HepG2 (cell line): ENCODE results near the gene EPHA6. TPM values are rescaled to one million over a fixed set of nuclear protein-coding genes. Genes with fewer than 3 reads are reported as not detected.

Experiments used
- AHR ChIP-seq: IDR thresholded peaks from 2 replicates; pipeline ENCODE4 v1.6.1; 2018; ENCODE audit warnings: missing genetic modification reagents, missing compliant biosample characterization
- HIVEP1 ChIP-seq: sonication (generic); formaldehyde crosslinking; IDR thresholded peaks from 2 replicates; pipeline ENCODE4 v1.4.0; 2020; ENCODE audit warnings: mild to moderate bottlenecking, missing genetic modification reagents
- KMT2B ChIP-seq: IDR thresholded peaks from 2 replicates; pipeline ENCODE4 v1.6.1; 2016; ENCODE audit warnings: missing genetic modification reagents, missing compliant biosample characterization
- NFYC ChIP-seq: IDR thresholded peaks from 2 replicates; pipeline ENCODE4 v1.6.1; 2016; ENCODE audit warnings: missing genetic modification reagents, missing compliant biosample characterization
- POGZ ChIP-seq: sonication (generic); formaldehyde crosslinking; IDR thresholded peaks from 2 replicates; pipeline ENCODE4 v1.4.0; 2020; ENCODE audit warnings: mild to moderate bottlenecking, missing genetic modification reagents
- RCOR2 ChIP-seq: IDR thresholded peaks from 2 replicates; pipeline ENCODE4 v1.6.1; 2016; ENCODE audit warnings: missing biosample characterization, missing genetic modification reagents
- RERE ChIP-seq: IDR thresholded peaks from 2 replicates; pipeline ENCODE4 v1.6.1; 2016; ENCODE audit warnings: low read depth, missing genetic modification reagents, missing compliant biosample characterization
- SNAPC2 ChIP-seq: sonication (generic); formaldehyde crosslinking; IDR thresholded peaks from 2 replicates; pipeline ENCODE4 v1.8.1; 2022; ENCODE audit warnings: mild to moderate bottlenecking, missing genetic modification reagents
- SRSF9 ChIP-seq: fragments of 200-400 bp; formaldehyde crosslinking; IDR thresholded peaks from 2 replicates; pipeline ENCODE4 v1.6.1; 2018; ENCODE audit warnings: borderline replicate concordance, mild to moderate bottlenecking, low read depth, low read length; ENCODE audit not compliant: insufficient read depth, poor library complexity, severe bottlenecking
- ZNF317 ChIP-seq: sonication (generic); formaldehyde crosslinking; IDR thresholded peaks from 2 replicates; pipeline ENCODE4 v1.5.0; 2020; ENCODE audit warnings: mild to moderate bottlenecking, missing genetic modification reagents
- ZNF432 ChIP-seq: sonication (generic); formaldehyde crosslinking; IDR thresholded peaks from 2 replicates; pipeline ENCODE4 v1.5.0; 2020; ENCODE audit warnings: missing genetic modification reagents, mild to moderate bottlenecking, borderline replicate concordance
- ZNF549 ChIP-seq: sonication (generic); formaldehyde crosslinking; IDR thresholded peaks from 2 replicates; pipeline ENCODE4 v1.5.0; 2020; ENCODE audit warnings: missing genetic modification reagents
- ZNF589 ChIP-seq: sonication (generic); formaldehyde crosslinking; conservative IDR thresholded peaks from 2 replicates; pipeline ENCODE4 v1.8.0; 2022; ENCODE audit warnings: mild to moderate bottlenecking, moderate library complexity, missing genetic modification reagents
- polyA plus RNA-seq, 8 experiments: library from polyadenylated mRNA; depleted of rRNA in 3 of 8; stranded (reverse) in 7 of 8; unstranded in 1 of 8; fragments of >200 nt; fragmentation: Illumina TruSeq in 4 of 8; extraction: Trizol in 4 of 8; gene quantifications; 2 replicates each; pipeline versions ENCODE4 v1.2.1 to v1.2.3, GENCODE V29; 2011 to 2016; ENCODE audit warnings: low read depth in 4 of 8, missing spikeins in 1 of 8, mixed read lengths in 1 of 8; ENCODE audit not compliant: insufficient read depth in 1 of 8
- total RNA-seq, 5 experiments: library from RNA; depleted of rRNA; stranded (reverse); fragments of >200 nt; fragmentation: Illumina TruSeq; extraction: Trizol; gene quantifications; 2 replicates each; pipeline ENCODE4 v1.2.3, GENCODE V29; 2016; ENCODE audit warnings: low read depth in 1 of 5
- TF ChIP-seq, protein P1 (sequence below): sonication (generic); formaldehyde crosslinking; IDR thresholded peaks from 2 replicates; pipeline ENCODE4 v1.4.0; 2020; ENCODE audit warnings: mild to moderate bottlenecking, missing genetic modification reagents, borderline replicate concordance
- TF ChIP-seq, protein P2 (sequence below): sonication (generic); formaldehyde crosslinking; IDR thresholded peaks from 2 replicates; pipeline ENCODE4 v1.5.0; 2020; ENCODE audit warnings: mild to moderate bottlenecking, missing genetic modification reagents
- TF ChIP-seq, protein P3 (sequence below): sonication (generic); formaldehyde crosslinking; IDR thresholded peaks from 2 replicates; pipeline ENCODE4 v1.9.0; 2022; ENCODE audit warnings: low read depth, missing genetic modification reagents

Gene EPHA6
- total and polyA plus RNA-seq, 2 of the 13 experiments (the other 11 are each of a cell fraction or from before 2014, with no cell fraction given): not detected

DNA sequence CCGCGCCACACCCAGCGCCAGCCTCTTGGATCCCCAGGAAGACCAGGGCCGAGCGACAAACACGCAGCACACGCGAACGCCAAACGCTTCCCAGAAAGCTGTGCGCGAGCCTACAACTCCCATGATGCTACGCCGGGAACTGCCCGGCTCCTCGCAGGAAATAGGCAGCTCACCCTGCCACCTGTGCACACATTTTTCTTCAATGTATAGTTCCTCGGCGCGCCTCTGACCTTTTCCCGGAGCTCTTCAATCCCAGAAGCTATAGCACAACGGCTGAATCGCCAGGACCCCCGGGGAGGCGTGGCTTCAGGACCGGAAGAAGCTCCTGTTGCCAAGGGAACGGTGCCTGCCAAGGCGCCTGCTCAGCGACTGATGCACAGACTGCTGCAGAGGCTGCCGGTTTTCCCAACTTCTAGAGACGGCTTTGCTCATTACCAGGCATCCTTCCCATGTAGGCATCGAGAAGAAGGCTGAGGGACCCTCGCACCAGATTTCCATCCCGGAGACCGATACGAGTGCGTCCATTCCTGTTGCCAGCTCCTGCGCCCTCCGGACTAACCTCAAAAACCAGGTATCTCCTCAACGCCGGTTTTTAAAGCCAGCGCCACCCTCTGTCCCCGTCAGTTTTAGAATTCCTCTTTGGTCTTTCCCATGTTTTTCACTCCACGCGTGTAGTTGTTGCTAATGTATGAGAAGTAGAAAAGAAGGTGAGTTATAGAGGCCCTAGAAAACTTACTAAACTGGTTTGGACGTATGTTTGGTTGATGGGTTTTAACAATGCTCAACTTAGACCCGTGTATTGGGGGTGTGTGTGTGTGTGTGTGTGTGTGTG, 950.2 kb downstream of the EPHA6 start, which contains the start of gene ARL6 (continued):
- 0 out of 2 replicates have a peak, but pooled peaks have one; percentile 40 for TF ChIP-seq RERE (CRISPR knock-in tag)
- no peak; the same call in 1 of the 2 replicates for TF ChIP-seq HIVEP1 (CRISPR knock-in tag)
- peak; percentile 96 for TF ChIP-seq KMT2B
- TF ChIP-seq NFYC (CRISPR knock-in tag): no peak
- TF ChIP-seq RCOR2 (CRISPR knock-in tag): no peak
- TF ChIP-seq ZNF549 (CRISPR knock-in tag): no peak
- peak; percentile 51; the same call in 1 of the 2 replicates for TF ChIP-seq SNAPC2 (CRISPR knock-in tag)
- TF ChIP-seq ZNF432 (CRISPR knock-in tag): no peak
- TF ChIP-seq, protein P1, sequence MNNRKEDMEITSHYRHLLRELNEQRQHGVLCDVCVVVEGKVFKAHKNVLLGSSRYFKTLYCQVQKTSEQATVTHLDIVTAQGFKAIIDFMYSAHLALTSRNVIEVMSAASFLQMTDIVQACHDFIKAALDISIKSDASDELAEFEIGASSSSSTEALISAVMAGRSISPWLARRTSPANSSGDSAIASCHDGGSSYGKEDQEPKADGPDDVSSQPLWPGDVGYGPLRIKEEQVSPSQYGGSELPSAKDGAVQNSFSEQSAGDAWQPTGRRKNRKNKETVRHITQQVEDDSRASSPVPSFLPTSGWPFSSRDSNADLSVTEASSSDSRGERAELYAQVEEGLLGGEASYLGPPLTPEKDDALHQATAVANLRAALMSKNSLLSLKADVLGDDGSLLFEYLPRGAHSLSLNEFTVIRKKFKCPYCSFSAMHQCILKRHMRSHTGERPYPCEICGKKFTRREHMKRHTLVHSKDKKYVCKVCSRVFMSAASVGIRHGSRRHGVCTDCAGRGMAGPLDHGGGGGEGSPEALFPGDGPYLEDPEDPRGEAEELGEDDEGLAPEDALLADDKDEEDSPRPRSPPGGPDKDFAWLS (CRISPR knock-in tag): no peak
- TF ChIP-seq, protein P2, sequence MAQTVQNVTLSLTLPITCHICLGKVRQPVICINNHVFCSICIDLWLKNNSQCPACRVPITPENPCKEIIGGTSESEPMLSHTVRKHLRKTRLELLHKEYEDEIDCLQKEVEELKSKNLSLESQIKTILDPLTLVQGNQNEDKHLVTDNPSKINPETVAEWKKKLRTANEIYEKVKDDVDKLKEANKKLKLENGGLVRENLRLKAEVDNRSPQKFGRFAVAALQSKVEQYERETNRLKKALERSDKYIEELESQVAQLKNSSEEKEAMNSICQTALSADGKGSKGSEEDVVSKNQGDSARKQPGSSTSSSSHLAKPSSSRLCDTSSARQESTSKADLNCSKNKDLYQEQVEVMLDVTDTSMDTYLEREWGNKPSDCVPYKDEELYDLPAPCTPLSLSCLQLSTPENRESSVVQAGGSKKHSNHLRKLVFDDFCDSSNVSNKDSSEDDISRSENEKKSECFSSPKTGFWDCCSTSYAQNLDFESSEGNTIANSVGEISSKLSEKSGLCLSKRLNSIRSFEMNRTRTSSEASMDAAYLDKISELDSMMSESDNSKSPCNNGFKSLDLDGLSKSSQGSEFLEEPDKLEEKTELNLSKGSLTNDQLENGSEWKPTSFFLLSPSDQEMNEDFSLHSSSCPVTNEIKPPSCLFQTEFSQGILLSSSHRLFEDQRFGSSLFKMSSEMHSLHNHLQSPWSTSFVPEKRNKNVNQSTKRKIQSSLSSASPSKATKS (CRISPR knock-in tag): no peak
- no peak for TF ChIP-seq SRSF9
- TF ChIP-seq POGZ (CRISPR knock-in tag): peak; percentile 88
- TF ChIP-seq AHR (CRISPR knock-in tag): no peak
- no peak for TF ChIP-seq ZNF589 (CRISPR knock-in tag)
- TF ChIP-seq ZNF317 (CRISPR knock-in tag): peak; percentile 71; the same call in 1 of the 2 replicates
- TF ChIP-seq, protein P3, sequence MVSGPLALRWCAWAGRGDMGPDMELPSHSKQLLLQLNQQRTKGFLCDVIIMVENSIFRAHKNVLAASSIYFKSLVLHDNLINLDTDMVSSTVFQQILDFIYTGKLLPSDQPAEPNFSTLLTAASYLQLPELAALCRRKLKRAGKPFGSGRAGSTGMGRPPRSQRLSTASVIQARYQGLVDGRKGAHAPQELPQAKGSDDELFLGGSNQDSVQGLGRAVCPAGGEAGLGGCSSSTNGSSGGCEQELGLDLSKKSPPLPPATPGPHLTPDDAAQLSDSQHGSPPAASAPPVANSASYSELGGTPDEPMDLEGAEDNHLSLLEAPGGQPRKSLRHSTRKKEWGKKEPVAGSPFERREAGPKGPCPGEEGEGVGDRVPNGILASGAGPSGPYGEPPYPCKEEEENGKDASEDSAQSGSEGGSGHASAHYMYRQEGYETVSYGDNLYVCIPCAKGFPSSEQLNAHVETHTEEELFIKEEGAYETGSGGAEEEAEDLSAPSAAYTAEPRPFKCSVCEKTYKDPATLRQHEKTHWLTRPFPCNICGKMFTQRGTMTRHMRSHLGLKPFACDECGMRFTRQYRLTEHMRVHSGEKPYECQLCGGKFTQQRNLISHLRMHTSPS: no peak
